ENCODE results near the gene KLHL6.

DNA sequence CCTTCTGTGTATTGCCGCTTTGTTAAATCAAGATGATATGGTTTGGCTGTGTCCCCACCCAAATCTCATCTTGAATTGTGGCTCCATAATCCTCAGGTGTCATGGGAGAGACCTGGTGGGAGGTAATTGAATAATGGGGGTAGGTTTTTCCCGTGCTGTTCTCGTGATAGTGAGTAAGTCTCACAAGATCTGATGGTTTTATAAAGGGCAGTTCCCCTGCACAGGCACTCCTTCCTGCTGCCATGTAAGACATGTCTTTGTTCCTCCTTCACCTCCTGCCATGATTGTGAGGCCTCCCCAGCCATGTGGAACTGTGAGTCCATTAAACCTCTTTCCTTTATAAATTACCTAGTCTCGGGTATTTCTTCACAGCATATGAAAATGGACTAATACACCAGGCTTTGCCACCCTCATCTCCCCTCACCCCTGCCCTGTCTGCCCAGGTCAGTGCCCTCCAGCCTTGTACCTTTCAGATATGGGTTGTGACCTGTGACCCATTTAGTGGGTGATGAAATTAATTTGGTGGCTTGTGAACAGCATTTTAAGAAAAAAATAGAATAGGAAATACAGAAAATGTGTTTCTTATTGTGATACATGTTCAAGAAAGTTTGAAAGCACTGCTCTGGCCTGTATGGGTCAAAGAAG lies 71.0 kb downstream of the KLHL6 start:
- TF ChIP-seq, protein P1, sequence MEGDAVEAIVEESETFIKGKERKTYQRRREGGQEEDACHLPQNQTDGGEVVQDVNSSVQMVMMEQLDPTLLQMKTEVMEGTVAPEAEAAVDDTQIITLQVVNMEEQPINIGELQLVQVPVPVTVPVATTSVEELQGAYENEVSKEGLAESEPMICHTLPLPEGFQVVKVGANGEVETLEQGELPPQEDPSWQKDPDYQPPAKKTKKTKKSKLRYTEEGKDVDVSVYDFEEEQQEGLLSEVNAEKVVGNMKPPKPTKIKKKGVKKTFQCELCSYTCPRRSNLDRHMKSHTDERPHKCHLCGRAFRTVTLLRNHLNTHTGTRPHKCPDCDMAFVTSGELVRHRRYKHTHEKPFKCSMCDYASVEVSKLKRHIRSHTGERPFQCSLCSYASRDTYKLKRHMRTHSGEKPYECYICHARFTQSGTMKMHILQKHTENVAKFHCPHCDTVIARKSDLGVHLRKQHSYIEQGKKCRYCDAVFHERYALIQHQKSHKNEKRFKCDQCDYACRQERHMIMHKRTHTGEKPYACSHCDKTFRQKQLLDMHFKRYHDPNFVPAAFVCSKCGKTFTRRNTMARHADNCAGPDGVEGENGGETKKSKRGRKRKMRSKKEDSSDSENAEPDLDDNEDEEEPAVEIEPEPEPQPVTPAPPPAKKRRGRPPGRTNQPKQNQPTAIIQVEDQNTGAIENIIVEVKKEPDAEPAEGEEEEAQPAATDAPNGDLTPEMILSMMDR (IDR thresholded peaks at IDR 0.05; ENCODE audit: insufficient read depth, low read length) = no peak
- TF ChIP-seq POLR2AphosphoS5 (IDR thresholded peaks at IDR 0.05; ENCODE audit: low read depth) (no peak), GABPA (IDR thresholded peaks at IDR 0.05; ENCODE audit: low read depth) (no peak), SPI1 (IDR thresholded peaks at IDR 0.05; ENCODE audit: borderline replicate concordance, low read depth) (no peak)
- TF ChIP-seq, protein P2, sequence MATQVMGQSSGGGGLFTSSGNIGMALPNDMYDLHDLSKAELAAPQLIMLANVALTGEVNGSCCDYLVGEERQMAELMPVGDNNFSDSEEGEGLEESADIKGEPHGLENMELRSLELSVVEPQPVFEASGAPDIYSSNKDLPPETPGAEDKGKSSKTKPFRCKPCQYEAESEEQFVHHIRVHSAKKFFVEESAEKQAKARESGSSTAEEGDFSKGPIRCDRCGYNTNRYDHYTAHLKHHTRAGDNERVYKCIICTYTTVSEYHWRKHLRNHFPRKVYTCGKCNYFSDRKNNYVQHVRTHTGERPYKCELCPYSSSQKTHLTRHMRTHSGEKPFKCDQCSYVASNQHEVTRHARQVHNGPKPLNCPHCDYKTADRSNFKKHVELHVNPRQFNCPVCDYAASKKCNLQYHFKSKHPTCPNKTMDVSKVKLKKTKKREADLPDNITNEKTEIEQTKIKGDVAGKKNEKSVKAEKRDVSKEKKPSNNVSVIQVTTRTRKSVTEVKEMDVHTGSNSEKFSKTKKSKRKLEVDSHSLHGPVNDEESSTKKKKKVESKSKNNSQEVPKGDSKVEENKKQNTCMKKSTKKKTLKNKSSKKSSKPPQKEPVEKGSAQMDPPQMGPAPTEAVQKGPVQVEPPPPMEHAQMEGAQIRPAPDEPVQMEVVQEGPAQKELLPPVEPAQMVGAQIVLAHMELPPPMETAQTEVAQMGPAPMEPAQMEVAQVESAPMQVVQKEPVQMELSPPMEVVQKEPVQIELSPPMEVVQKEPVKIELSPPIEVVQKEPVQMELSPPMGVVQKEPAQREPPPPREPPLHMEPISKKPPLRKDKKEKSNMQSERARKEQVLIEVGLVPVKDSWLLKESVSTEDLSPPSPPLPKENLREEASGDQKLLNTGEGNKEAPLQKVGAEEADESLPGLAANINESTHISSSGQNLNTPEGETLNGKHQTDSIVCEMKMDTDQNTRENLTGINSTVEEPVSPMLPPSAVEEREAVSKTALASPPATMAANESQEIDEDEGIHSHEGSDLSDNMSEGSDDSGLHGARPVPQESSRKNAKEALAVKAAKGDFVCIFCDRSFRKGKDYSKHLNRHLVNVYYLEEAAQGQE (IDR thresholded peaks at IDR 0.05; ENCODE audit: insufficient replicate concordance, low read depth) = no peak
